ENCODE results near the gene HEPHL1.

HEPHL1 gene

DNA sequence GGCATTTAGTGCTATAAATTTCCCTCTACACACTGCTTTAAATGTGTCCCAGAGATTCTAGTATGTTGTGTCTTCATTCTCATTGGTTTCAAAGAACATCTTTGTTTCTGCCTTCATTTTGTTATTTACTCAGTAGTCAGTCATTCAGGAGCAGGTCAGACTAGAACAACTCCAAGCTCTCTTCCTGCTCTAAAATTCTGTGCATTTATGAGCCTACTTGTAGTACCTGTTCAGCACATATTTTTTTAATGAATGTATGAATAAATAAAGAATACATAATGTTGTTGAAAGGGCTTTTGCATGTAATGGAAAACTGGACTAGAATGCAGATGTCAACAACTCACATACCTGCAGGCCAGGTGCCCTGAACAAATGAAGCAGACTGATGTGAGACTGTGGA lies 13.7 kb upstream of the HEPHL1 start:
- ATAC-seq, result no peak

GRCh38 chr11:94007906-94008305 lies 13.2 kb upstream of the HEPHL1 start:
- H3K4me3 Mint-ChIP-seq, result no peak overlapping the region
- ATAC-seq (no peak), DNase-seq (ENCODE audit: low spot score in 2 of 2) (no peak)
- peaks cover 4% of the 10 kb centered on the region for H3K9me3 Mint-ChIP-seq
- no peak overlapping the region for H3K27ac Mint-ChIP-seq
- H3K36me3 Mint-ChIP-seq, result no peaks in the 10 kb centered on the region
- no peaks in the 10 kb centered on the region for H3K4me1 Mint-ChIP-seq

More for the DNA sequence above, 13.7 kb upstream of the HEPHL1 start:
- Mint-ChIP-seq H3K4me3 (no peak overlapping the region), H3K9me3 (peaks cover 4% of the 10 kb centered on the region), H3K4me1 (no peaks in the 10 kb centered on the region), H3K36me3 (no peaks in the 10 kb centered on the region), H3K27ac (no peak overlapping the region)
- DNase-seq (ENCODE audit: low spot score in 2 of 2), result no peak

DNA sequence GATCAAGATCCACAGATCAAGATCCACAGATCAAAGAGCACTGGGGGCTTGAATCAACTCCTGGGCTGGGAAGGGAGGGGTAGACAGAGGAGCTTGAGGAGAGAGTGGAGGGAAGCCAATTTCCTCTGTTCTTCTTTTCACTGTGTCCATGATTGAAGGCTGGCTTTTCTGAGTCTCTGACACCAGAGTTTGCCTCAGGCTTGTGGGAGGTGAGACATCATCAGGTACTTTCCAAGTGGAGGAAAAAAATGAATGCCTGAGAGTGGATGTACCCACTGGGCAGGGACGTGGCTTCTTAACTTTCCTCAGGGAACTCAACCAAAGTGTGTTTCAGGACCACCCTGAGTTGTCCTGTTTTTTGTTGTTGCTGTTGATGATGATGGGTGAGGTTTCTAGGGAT lies 11.0 kb upstream of the HEPHL1 start:
- Mint-ChIP-seq H3K9me3 (peaks cover 5% of the 10 kb centered on the region), H3K36me3 (no peaks in the 10 kb centered on the region), H3K27ac (no peak overlapping the region), H3K4me3 (no peak overlapping the region), H3K4me1 (no peaks in the 10 kb centered on the region)
- DNase-seq (ENCODE audit: low spot score in 2 of 2), result no peak
- ATAC-seq, result no peak

DNA sequence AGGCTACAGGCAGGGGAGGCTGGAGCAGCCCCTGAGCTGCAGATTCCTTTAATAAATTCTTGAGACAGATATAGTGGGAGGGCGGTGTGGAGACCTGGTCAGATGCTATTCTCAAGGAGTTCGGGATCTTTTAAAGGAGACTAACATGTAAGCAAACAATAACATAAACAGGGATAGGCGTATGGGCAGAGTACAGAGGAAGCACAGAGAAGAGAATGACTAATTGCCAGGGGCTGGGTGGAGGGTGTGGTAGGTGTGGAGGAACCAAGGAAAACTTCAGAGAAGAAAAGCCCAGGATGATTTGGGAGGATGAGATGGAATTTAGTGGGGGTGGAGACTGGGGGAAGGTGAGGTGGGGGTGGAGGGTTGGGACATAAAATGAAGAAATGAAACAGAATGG lies 9.7 kb upstream of the HEPHL1 start:
- peaks cover 7% of the 10 kb centered on the region for H3K9me3 Mint-ChIP-seq

DNA sequence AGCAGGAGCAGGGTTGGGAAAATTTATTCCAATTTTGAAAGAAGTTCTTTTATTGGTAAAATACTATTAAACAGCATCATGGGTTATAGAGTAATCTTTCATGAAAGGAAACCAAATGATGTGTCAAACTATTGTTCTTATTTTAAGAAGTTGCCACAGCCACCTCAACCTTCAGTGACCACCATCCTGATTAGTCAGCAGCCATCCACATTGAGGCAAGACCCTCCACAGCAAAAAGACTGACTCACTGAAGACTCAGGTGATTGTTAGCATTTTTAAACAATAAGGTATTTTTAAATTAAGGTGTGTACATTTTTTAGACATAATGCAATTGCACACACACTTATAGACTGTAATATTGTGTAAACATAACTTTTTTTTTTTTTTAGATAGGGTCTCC lies 3.7 kb upstream of the HEPHL1 start:
- ATAC-seq (no peak), DNase-seq (ENCODE audit: low spot score in 2 of 2) (no peak)
- H3K9me3 Mint-ChIP-seq, result peaks cover 3% of the 10 kb centered on the region
- no peaks in the 10 kb centered on the region for H3K4me1 Mint-ChIP-seq
- no peaks in the 10 kb centered on the region for H3K36me3 Mint-ChIP-seq
- no peak overlapping the region for H3K4me3 Mint-ChIP-seq
- H3K27ac Mint-ChIP-seq, result no peak overlapping the region

More for the DNA sequence above, 9.7 kb upstream of the HEPHL1 start:
- H3K27ac Mint-ChIP-seq, result no peak overlapping the region
- no peaks in the 10 kb centered on the region for H3K4me1 Mint-ChIP-seq
- DNase-seq (ENCODE audit: low spot score in 2 of 2) (no peak), ATAC-seq (no peak)
- H3K4me3 Mint-ChIP-seq, result no peak overlapping the region
- no peaks in the 10 kb centered on the region for H3K36me3 Mint-ChIP-seq

DNA sequence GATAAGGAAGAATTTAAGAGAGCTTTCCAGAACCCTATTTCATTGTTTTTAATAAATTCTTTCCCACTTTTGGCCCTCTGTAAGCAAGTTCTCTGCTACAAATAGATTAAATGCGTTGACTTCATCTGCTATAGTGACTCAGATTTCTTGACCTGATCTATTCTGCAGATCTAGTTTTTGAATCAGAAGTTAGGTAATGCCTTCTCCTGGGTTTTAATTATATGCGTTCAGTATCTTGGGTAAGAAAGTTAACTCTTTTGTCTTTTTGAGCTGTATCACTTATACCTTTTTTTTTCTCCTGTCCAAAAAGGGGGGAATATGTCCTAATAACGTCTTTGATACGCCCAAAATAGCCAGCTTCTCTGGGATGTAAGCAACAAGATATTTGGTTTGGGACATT lies 2.4 kb upstream of the HEPHL1 start:
- Mint-ChIP-seq H3K9me3 (peaks cover 3% of the 10 kb centered on the region), H3K4me1 (no peaks in the 10 kb centered on the region), H3K27ac (no peak overlapping the region), H3K4me3 (no peak overlapping the region), H3K36me3 (no peaks in the 10 kb centered on the region)
- DNase-seq (ENCODE audit: low spot score in 2 of 2) (no peak), ATAC-seq (no peak)

DNA sequence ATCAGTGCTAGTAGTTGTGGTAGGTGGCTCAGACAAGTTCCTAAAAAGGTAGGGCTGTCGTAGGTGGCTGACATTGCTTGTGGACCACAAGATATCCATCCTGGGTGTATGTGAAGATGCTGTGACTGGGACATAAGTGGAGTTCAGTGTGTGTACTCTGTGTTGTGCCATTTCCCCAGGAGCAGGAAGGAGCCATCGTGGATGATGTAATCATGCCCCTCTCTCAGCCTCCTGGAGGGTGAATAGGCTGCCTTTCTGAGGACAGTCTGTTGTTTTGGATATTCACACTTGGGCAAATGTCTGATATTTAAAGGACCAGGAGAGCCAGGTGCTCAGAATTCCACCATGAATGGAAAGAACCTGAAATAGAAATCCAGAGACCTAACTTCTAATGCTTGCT lies 2.7 kb downstream of the HEPHL1 start:
- Mint-ChIP-seq H3K4me3 (no peak overlapping the region), H3K9me3 (peaks cover 4% of the 10 kb centered on the region)

DNA sequence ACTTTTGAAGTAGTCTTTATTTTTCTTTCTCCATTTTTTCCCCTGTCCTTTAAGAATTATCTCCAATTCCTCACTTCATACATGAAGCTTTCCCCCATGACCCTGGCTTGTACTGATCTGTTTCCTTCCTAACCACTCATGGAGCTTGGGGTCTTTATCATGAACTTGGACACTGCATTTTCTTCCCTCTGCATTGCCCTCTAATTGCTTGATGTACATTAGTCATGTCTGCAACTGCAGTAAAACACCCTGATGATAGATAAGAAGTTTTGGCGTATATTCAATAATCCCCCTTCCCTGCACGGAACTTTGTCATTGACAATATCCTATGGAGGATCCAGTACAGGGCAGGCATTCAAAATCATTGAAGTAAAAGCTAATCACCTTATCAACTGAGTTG lies 3.4 kb downstream of the HEPHL1 start:
- no peak overlapping the region for H3K4me3 Mint-ChIP-seq
- H3K36me3 Mint-ChIP-seq, result no peaks in the 10 kb centered on the region
- DNase-seq (ENCODE audit: low spot score in 2 of 2) (no peak), ATAC-seq (no peak)
- peaks cover 4% of the 10 kb centered on the region for H3K9me3 Mint-ChIP-seq
- H3K4me1 Mint-ChIP-seq, result no peaks in the 10 kb centered on the region
- no peak overlapping the region for H3K27ac Mint-ChIP-seq

More for the DNA sequence above, 2.7 kb downstream of the HEPHL1 start:
- DNase-seq (ENCODE audit: low spot score in 2 of 2) (no peak), ATAC-seq (no peak)
- H3K36me3 Mint-ChIP-seq, result no peaks in the 10 kb centered on the region
- no peaks in the 10 kb centered on the region for H3K4me1 Mint-ChIP-seq
- no peak overlapping the region for H3K27ac Mint-ChIP-seq

DNA sequence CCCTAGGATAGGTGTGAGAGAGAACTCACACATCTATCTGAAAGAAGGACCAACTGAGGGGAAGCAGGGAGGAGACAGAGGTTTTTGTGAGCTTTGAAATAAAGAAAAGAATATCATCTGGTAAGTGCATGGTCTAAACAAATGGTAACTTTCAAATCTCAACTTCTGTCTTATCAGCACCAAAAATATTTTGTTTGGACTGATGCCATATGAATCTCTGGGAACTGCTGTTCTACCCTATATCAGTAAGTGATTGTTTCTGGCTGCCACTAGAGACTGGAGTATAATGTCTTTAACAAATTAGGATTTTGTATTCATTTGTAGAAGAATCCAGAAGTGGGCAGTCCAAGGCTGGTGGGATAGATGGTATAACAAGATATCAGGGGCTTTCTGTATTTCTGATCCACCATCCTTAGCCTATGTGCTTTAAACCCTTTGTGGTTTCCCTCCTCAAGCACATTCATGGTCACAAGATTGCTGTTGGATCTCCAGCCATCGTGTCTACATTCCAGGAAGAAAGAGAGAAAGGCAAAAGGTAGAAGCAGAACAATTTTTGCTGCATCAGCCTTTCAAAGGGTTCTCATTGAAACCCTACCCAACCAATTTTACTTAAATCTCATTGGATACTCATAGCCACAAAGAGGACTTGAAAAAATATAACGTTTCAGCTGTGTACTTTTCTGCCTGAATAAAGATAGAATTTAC lies 4.7 kb downstream of the HEPHL1 start:
- ATAC-seq, result no peak
- no peak overlapping the region for H3K4me3 Mint-ChIP-seq
- no peaks in the 10 kb centered on the region for H3K4me1 Mint-ChIP-seq
- no peak overlapping the region for H3K27ac Mint-ChIP-seq
- peaks cover 4% of the 10 kb centered on the region for H3K9me3 Mint-ChIP-seq
- H3K36me3 Mint-ChIP-seq, result no peaks in the 10 kb centered on the region
- no peak for DNase-seq (ENCODE audit: low spot score in 2 of 2)

GRCh38 chr11:94027210-94027609 lies 6.1 kb downstream of the HEPHL1 start:
- no peak overlapping the region for H3K27ac Mint-ChIP-seq
- H3K9me3 Mint-ChIP-seq, result peaks cover 4% of the 10 kb centered on the region
- DNase-seq (ENCODE audit: low spot score in 2 of 2) (no peak), ATAC-seq (no peak)
- no peaks in the 10 kb centered on the region for H3K4me1 Mint-ChIP-seq
- no peaks in the 10 kb centered on the region for H3K36me3 Mint-ChIP-seq
- H3K4me3 Mint-ChIP-seq, result no peak overlapping the region

- H3K9me3 Mint-ChIP-seq, result peaks cover 4% of the 10 kb centered on the region
- no peak overlapping the region for H3K27ac Mint-ChIP-seq
- H3K36me3 Mint-ChIP-seq, result no peaks in the 10 kb centered on the region
- H3K4me3 Mint-ChIP-seq, result no peak overlapping the region
- ATAC-seq (no peak), DNase-seq (ENCODE audit: low spot score in 2 of 2) (no peak)
- no peaks in the 10 kb centered on the region for H3K4me1 Mint-ChIP-seq
These were observed 7.3 kb downstream of the HEPHL1 start for GRCh38 chr11:94028436-94028835.

GRCh38 chr11:94030059-94030458 lies 8.9 kb downstream of the HEPHL1 start:
- ATAC-seq (no peak), DNase-seq (ENCODE audit: low spot score in 2 of 2) (no peak)
- Mint-ChIP-seq H3K36me3 (no peaks in the 10 kb centered on the region), H3K9me3 (peaks cover 4% of the 10 kb centered on the region), H3K4me3 (no peak overlapping the region), H3K27ac (no peak overlapping the region), H3K4me1 (no peaks in the 10 kb centered on the region)

- Mint-ChIP-seq H3K4me1 (no peaks in the 10 kb centered on the region), H3K36me3 (no peaks in the 10 kb centered on the region), H3K9me3 (peaks cover 4% of the 10 kb centered on the region), H3K4me3 (no peak overlapping the region), H3K27ac (no peak overlapping the region)
- ATAC-seq (no peak), DNase-seq (ENCODE audit: low spot score in 2 of 2) (no peak)
These were observed 10.5 kb downstream of the HEPHL1 start for GRCh38 chr11:94031625-94032024.

DNA sequence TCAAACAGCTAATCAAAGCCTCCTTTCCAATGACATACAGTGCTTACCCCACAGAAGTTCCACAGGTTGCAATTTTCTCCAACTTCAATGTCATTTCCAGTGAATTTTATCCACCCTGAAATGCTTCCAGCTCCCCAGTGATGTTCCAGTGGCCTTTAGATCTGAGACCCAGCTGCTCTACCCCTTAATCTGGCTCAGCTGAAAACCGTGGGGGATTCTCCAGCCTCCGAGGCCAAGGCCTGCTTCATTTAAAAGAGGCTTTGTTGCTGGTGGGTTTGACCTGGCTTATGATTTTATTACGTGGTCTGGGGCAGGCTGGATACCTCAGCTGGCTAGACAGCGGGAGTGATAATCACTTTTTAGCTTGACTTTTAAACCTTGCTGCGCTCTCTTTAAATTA lies 10.9 kb downstream of the HEPHL1 start:
- no peak overlapping the region for H3K4me3 Mint-ChIP-seq
- no peak overlapping the region for H3K27ac Mint-ChIP-seq
- H3K9me3 Mint-ChIP-seq, result peaks cover 2% of the 10 kb centered on the region
- DNase-seq (ENCODE audit: low spot score in 2 of 2) (no peak), ATAC-seq (no peak)
- no peaks in the 10 kb centered on the region for H3K36me3 Mint-ChIP-seq
- no peaks in the 10 kb centered on the region for H3K4me1 Mint-ChIP-seq

DNA sequence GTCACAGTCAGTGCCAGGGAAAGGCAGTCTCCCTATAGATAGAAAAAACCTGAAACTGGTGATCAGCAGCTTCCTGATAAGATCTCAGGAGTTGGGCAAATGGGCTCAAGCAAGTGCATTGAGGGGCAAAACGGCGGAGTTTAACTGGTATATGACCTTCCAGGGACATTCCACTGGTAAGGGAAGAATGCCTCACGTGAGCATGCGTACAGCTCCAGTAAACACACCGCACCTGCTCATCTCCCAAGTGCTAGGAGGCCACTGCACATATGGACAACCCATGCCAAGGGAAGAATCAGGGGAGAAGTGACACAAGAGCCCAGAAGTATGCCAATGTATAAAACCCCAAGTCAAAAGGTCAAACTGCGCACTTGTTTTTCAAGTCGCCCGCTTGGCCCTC lies 11.6 kb downstream of the HEPHL1 start:
- no peak overlapping the region for H3K27ac Mint-ChIP-seq
- no peak for DNase-seq (ENCODE audit: low spot score in 2 of 2)
- H3K9me3 Mint-ChIP-seq, result no peaks in the 10 kb centered on the region
- no peaks in the 10 kb centered on the region for H3K4me1 Mint-ChIP-seq
- H3K4me3 Mint-ChIP-seq, result no peak overlapping the region
- H3K36me3 Mint-ChIP-seq, result no peaks in the 10 kb centered on the region
- no peak for ATAC-seq

- DNase-seq (ENCODE audit: low spot score in 2 of 2), result no peak
- ATAC-seq, result no peak
- H3K27ac Mint-ChIP-seq, result no peak overlapping the region
- no peaks in the 10 kb centered on the region for H3K4me1 Mint-ChIP-seq
- no peak overlapping the region for H3K4me3 Mint-ChIP-seq
- no peaks in the 10 kb centered on the region for H3K9me3 Mint-ChIP-seq
- H3K36me3 Mint-ChIP-seq, result no peaks in the 10 kb centered on the region
These were observed 13.1 kb downstream of the HEPHL1 start for GRCh38 chr11:94034207-94034606.

DNA sequence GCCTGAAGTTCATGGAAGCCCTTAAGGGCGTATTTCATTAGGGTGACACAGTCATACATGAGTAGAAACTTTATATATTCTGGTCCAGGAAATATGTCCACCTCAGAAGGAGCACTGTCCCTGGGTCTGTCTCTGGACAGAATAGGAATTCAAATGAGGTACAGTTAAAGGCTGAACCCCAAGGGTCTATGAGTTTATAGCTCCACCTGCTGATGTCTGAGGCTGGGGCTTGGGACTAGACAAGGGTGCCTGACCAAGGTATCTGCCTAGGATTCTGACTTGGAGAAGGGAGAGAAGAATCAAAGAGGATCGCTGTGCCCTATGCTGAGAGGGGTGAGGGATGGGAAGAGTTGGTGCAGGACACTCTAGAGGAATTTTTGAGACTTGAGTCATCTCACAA lies 14.9 kb downstream of the HEPHL1 start:
- H3K36me3 Mint-ChIP-seq, result no peaks in the 10 kb centered on the region
- DNase-seq (ENCODE audit: low spot score in 2 of 2) (no peak), ATAC-seq (no peak)
- no peak overlapping the region for H3K27ac Mint-ChIP-seq
- H3K4me1 Mint-ChIP-seq, result no peaks in the 10 kb centered on the region
- no peaks in the 10 kb centered on the region for H3K9me3 Mint-ChIP-seq
- H3K4me3 Mint-ChIP-seq, result no peak overlapping the region

Measured in stimulated activated effector memory CD8-positive, alpha-beta T cell treated with anti-CD3 and anti-CD28 coated beads, Interleukin-12 subunit alpha, Interleukin-12 subunit beta, amount 100 ng/mL, for 72 hours (primary cell).